Stimulated activated CD8-positive, alpha-beta memory T cell treated with anti-CD3 and anti-CD28 coated beads, Interleukin-7, amount 100 ng/mL, for 48 hours (primary cell): Measurements from ENCODE around the gene MAP2K5.
"Not testable (repeated sequence)": the region's sequence is repeated elsewhere in the genome, so short reads cannot be mapped to it uniquely, and the experiment has no call there.

ENCODE experiments used
- DNase-seq, 2 donors: peaks; one replicate each; pipeline ENCODE4 v3.0.0-alpha.2; 2020; ENCODE audit warnings: low read depth in 1 of 2; ENCODE audit errors: extremely low read depth in 1 of 2

Gene MAP2K5

GRCh38 chr15:67590191-67590590, 47.7 kb downstream of the MAP2K5 start:
- DNase-seq, result no peak

GRCh38 chr15:67592245-67592644, 49.7 kb downstream of the MAP2K5 start:
- no peak for DNase-seq

- DNase-seq, result no peak
These were observed 51.1 kb downstream of the MAP2K5 start for GRCh38 chr15:67593562-67593961.

- no peak for DNase-seq
These were observed 52.3 kb downstream of the MAP2K5 start for GRCh38 chr15:67594770-67595169.

- DNase-seq, result no peak
These were observed 53.1 kb downstream of the MAP2K5 start for GRCh38 chr15:67595572-67595971.

- DNase-seq, result no peak
These were observed 58.6 kb downstream of the MAP2K5 start for GRCh38 chr15:67601073-67601472.

- no peak for DNase-seq
These were observed 60.6 kb downstream of the MAP2K5 start for GRCh38 chr15:67603063-67603462.

GRCh38 chr15:67605871-67606270, 63.4 kb downstream of the MAP2K5 start:
- DNase-seq, result no peak

GRCh38 chr15:67606742-67607141, 64.2 kb downstream of the MAP2K5 start:
- DNase-seq, result no peak

- DNase-seq, result no peak
These were observed 64.8 kb downstream of the MAP2K5 start for GRCh38 chr15:67607329-67607728.

- no peak for DNase-seq
These were observed 65.6 kb downstream of the MAP2K5 start for GRCh38 chr15:67607959-67608637.

- no peak for DNase-seq
These were observed 66.1 kb downstream of the MAP2K5 start for GRCh38 chr15:67608638-67608959.

- DNase-seq, result no peak
These were observed 69.2 kb downstream of the MAP2K5 start for GRCh38 chr15:67611370-67612369.

GRCh38 chr15:67613211-67613610, 70.7 kb downstream of the MAP2K5 start:
- DNase-seq, result no peak

GRCh38 chr15:67613708-67614107, 71.2 kb downstream of the MAP2K5 start:
- no peak for DNase-seq

GRCh38 chr15:67615131-67615534, 72.6 kb downstream of the MAP2K5 start:
- not testable (repeated sequence) for DNase-seq

GRCh38 chr15:67618297-67618696, 75.8 kb downstream of the MAP2K5 start:
- DNase-seq, result no peak

- DNase-seq, result no peak
These were observed 79.6 kb downstream of the MAP2K5 start for GRCh38 chr15:67622110-67622509.

- DNase-seq, result no peak
These were observed 89.8 kb downstream of the MAP2K5 start for GRCh38 chr15:67632261-67632660.

GRCh38 chr15:67635950-67636349, 93.4 kb downstream of the MAP2K5 start:
- DNase-seq, result not testable (repeated sequence)

- DNase-seq, result no peak
These were observed 97.1 kb downstream of the MAP2K5 start for GRCh38 chr15:67639591-67639990.

- DNase-seq, result no peak
These were observed 99.0 kb downstream of the MAP2K5 start for GRCh38 chr15:67641453-67641852.
